OCI-LY3 (cell line): ENCODE data around the gene RMND5B.

ENCODE experiments used
- H2AFZ ChIP-seq: fragments of 200-600, 300-600 bp; shearing (Covaris generic); 2 replicates; pipeline ENCODE4 v1.6.0; 2014; ENCODE audit warnings: antibody characterized with exemption, low read depth, low read length
- H3K27ac ChIP-seq: fragments of 200-600, 300-600 bp; sonication (generic); 2 replicates; pipeline ENCODE4 v1.5.1; 2014; ENCODE audit warnings: mild to moderate bottlenecking, low read length, moderate library complexity, mixed read lengths
- H3K27me3 ChIP-seq: fragments of 200-600, 300-600 bp; sonication (generic); 2 replicates; pipeline ENCODE4 v1.6.1; 2014; ENCODE audit warnings: low read depth, low read length, mixed read lengths
- H3K36me3 ChIP-seq: fragments of 200-600, 300-600 bp; sonication (generic); replicated peaks from 2 replicates; pipeline ENCODE3; 2014; ENCODE audit warnings: low read depth, low read length, mixed read lengths
- H3K4me1 ChIP-seq: fragments of 300-600, 200-600 bp; sonication (generic); 2 replicates; pipeline ENCODE4 v1.6.1; 2014; ENCODE audit warnings: low read length, mixed read lengths
- H3K4me2 ChIP-seq: fragments of 200-600, 300-600 bp; sonication (generic); 2 replicates; pipeline ENCODE4 v1.6.1; 2014; ENCODE audit warnings: low read length, mixed read lengths
- H3K4me3 ChIP-seq: fragments of 300-600, 200-600 bp; sonication (generic); 2 replicates; pipeline ENCODE4 v1.5.1; 2014; ENCODE audit warnings: antibody characterized with exemption, mild to moderate bottlenecking, low read length, moderate library complexity
- H3K79me2 ChIP-seq: fragments of 300-600, 200-600 bp; shearing (Covaris generic); 2 replicates; pipeline ENCODE4 v1.6.1; 2014; ENCODE audit warnings: mild to moderate bottlenecking, low read length, mixed read lengths
- H3K9ac ChIP-seq: fragments of 300-600, 200-600 bp; shearing (Covaris generic); 2 replicates; pipeline ENCODE4 v1.6.0; 2014; ENCODE audit warnings: mild to moderate bottlenecking, low read length, moderate library complexity
- H3K9me3 ChIP-seq: fragments of 200-600, 300-600 bp; shearing (Covaris generic); 2 replicates; pipeline ENCODE4 v1.6.1; 2014; ENCODE audit warnings: low read length, mixed read lengths; ENCODE audit not compliant: insufficient read depth
- H4K20me1 ChIP-seq: fragments of 200-600, 300-600 bp; sonication (generic); 2 replicates; pipeline ENCODE4 v1.6.1; 2016; ENCODE audit warnings: low read length, mixed read lengths; ENCODE audit not compliant: insufficient read depth
- CTCF ChIP-seq: fragments of 200-600, 300-600 bp; sonication (generic); IDR thresholded peaks from 2 replicates; pipeline ENCODE4 v1.5.1; 2014; ENCODE audit warnings: antibody characterized with exemption, low read length, low read depth
- EZH2phosphoT487 ChIP-seq: fragments of 200-600 bp; shearing (Covaris generic); IDR thresholded peaks from 2 replicates; pipeline ENCODE4 v1.6.1; 2018; ENCODE audit warnings: antibody characterized with exemption, mixed run types, low read depth

Gene RMND5B

GRCh38 chr5:178106556-178107239 lies 24.1 kb upstream of the RMND5B start:
- H3K79me2 ChIP-seq, result no peaks in the 10 kb centered on the region
- H3K27me3 ChIP-seq, result no peaks in the 10 kb centered on the region; the same call in 1 of the 2 replicates
- no peak for TF ChIP-seq CTCF
- TF ChIP-seq EZH2phosphoT487, result no peak
- no peaks in the 10 kb centered on the region for H3K9me3 ChIP-seq
- peaks cover 25% of the 10 kb centered on the region for H3K4me1 ChIP-seq
- H3K27ac ChIP-seq, result no peak overlapping the region
- H2AFZ ChIP-seq, result peak overlapping the region; percentile 97
- no peaks in the 10 kb centered on the region for H3K36me3 ChIP-seq
- H4K20me1 ChIP-seq, result no peaks in the 10 kb centered on the region
- H3K4me3 ChIP-seq, result peak overlapping the region; percentile 66
- H3K9ac ChIP-seq, result peak overlapping the region; percentile 20; the same call in 1 of the 2 replicates
- peak overlapping the region; percentile 80 for H3K4me2 ChIP-seq

- Histone ChIP-seq H3K9ac (no peak overlapping the region), H2AFZ (no peak overlapping the region)
These were observed 23.0 kb upstream of the RMND5B start for GRCh38 chr5:178107756-178108310.

GRCh38 chr5:178108446-178108845 lies 22.4 kb upstream of the RMND5B start:
- Histone ChIP-seq H3K4me3 (no peak overlapping the region), H4K20me1 (no peaks in the 10 kb centered on the region), H3K9me3 (peaks cover 5% of the 10 kb centered on the region; the same call in 1 of the 2 replicates), H3K9ac (no peak overlapping the region), H3K36me3 (no peaks in the 10 kb centered on the region), H3K27ac (no peak overlapping the region), H2AFZ (no peak overlapping the region), H3K4me1 (peaks cover 29% of the 10 kb centered on the region), H3K4me2 (no peak overlapping the region; the same call in 1 of the 2 replicates), H3K79me2 (no peaks in the 10 kb centered on the region), H3K27me3 (peaks cover 11% of the 10 kb centered on the region)
- no peak for TF ChIP-seq CTCF
- no peak for TF ChIP-seq EZH2phosphoT487

More at GRCh38 chr5:178107756-178108310, 23.0 kb upstream of the RMND5B start:
- Histone ChIP-seq H3K4me1 (peaks cover 28% of the 10 kb centered on the region), H3K4me3 (no peak overlapping the region), H3K79me2 (no peaks in the 10 kb centered on the region), H4K20me1 (no peaks in the 10 kb centered on the region), H3K4me2 (no peak overlapping the region), H3K27me3 (peaks cover 11% of the 10 kb centered on the region), H3K36me3 (no peaks in the 10 kb centered on the region), H3K9me3 (peaks cover 5% of the 10 kb centered on the region; the same call in 1 of the 2 replicates), H3K27ac (no peak overlapping the region)
- TF ChIP-seq CTCF (no peak), EZH2phosphoT487 (no peak)

GRCh38 chr5:178108966-178109365 lies 21.8 kb upstream of the RMND5B start:
- peaks cover 29% of the 10 kb centered on the region for H3K4me1 ChIP-seq
- H3K79me2 ChIP-seq, result no peaks in the 10 kb centered on the region
- H4K20me1 ChIP-seq, result no peaks in the 10 kb centered on the region
- no peaks in the 10 kb centered on the region for H3K36me3 ChIP-seq
- H3K27ac ChIP-seq, result no peak overlapping the region
- TF ChIP-seq EZH2phosphoT487 (no peak), CTCF (no peak)
- H3K9me3 ChIP-seq, result peaks cover 5% of the 10 kb centered on the region; the same call in 1 of the 2 replicates
- H2AFZ ChIP-seq, result no peak overlapping the region
- no peak overlapping the region for H3K9ac ChIP-seq
- H3K27me3 ChIP-seq, result peaks cover 11% of the 10 kb centered on the region
- H3K4me2 ChIP-seq, result no peak overlapping the region; the same call in 1 of the 2 replicates
- H3K4me3 ChIP-seq, result no peak overlapping the region
